ENCODE data around the gene ENPP1.

Gene ENPP1

GRCh38 chr6:131768964-131769363 is 38.9 kb upstream of the ENPP1 start:
- TF ChIP-seq CTCF (IDR thresholded peaks at IDR 0.05; ENCODE audit: insufficient read depth, low read length, poor library complexity, severe bottlenecking) = no peak
- Histone ChIP-seq H3K36me3 (ENCODE audit: control insufficient read depth, insufficient read depth, low read length) (no peaks in the 10 kb centered on the region), H3K4me3 (replicated peaks; ENCODE audit: low read depth, low read length) (no peak overlapping the region), H3K27me3 (replicated peaks; ENCODE audit: control insufficient read depth, insufficient read depth, low read length) (no peaks in the 10 kb centered on the region; the same call in none of the 2 replicates)
- DNase-seq (ENCODE audit: extremely low read depth, insufficient read length) = no peak

- H3K4me3 ChIP-seq (replicated peaks; ENCODE audit: low read depth, low read length) = no peak overlapping the region
- no peaks in the 10 kb centered on the region for H3K36me3 ChIP-seq (ENCODE audit: control insufficient read depth, insufficient read depth, low read length)
- no peak for DNase-seq (ENCODE audit: extremely low read depth, insufficient read length)
- H3K27me3 ChIP-seq (replicated peaks; ENCODE audit: control insufficient read depth, insufficient read depth, low read length) = no peaks in the 10 kb centered on the region; the same call in none of the 2 replicates
- no peak for TF ChIP-seq CTCF (IDR thresholded peaks at IDR 0.05; ENCODE audit: insufficient read depth, low read length, poor library complexity, severe bottlenecking)
Measured at GRCh38 chr6:131769385-131770141, 38.3 kb upstream of the ENPP1 start.

GRCh38 chr6:131770776-131771175 is 37.0 kb upstream of the ENPP1 start:
- H3K4me3 ChIP-seq (replicated peaks; ENCODE audit: low read depth, low read length) = no peak overlapping the region
- H3K36me3 ChIP-seq (ENCODE audit: control insufficient read depth, insufficient read depth, low read length) = no peaks in the 10 kb centered on the region
- H3K27me3 ChIP-seq (replicated peaks; ENCODE audit: control insufficient read depth, insufficient read depth, low read length) = no peaks in the 10 kb centered on the region; the same call in none of the 2 replicates
- DNase-seq (ENCODE audit: extremely low read depth, insufficient read length) = no peak
- TF ChIP-seq CTCF (IDR thresholded peaks at IDR 0.05; ENCODE audit: insufficient read depth, low read length, poor library complexity, severe bottlenecking) = no peak

DNA sequence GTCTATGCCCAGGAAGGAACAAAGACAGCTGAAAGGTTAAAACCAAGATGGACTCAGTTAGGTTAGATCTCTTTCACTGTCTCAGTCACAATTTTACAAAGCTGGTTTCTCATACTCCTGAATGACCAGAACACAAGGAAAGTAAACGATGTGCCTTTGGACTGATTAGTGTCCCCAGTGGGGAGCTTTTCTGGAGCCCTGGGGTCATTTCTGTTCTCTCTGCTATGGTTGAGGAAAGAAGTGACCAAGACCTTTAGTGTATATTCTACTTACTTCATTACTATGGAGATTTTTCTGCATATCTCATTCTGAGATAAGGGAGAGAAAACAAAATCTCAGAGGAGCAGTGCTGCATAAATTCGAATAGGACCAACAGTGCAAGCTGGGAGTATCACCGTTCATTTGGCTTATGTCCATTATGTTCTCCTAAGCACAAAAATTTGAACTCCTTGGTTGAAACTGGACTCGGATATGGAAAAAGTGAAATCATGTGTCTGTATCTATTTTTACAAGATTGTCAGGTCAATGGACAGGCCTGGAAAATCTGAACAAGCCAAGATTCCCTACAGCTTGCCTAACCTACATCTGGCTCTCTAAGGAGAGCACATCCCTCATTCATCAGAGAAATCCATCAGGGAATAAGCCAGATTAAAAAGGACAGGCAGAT is 34.4 kb upstream of the ENPP1 start:
- DNase-seq (ENCODE audit: extremely low read depth, insufficient read length) = no peak
- no peaks in the 10 kb centered on the region for H3K36me3 ChIP-seq (ENCODE audit: control insufficient read depth, insufficient read depth, low read length)
- no peak overlapping the region for H3K4me3 ChIP-seq (replicated peaks; ENCODE audit: low read depth, low read length)
- TF ChIP-seq CTCF (IDR thresholded peaks at IDR 0.05; ENCODE audit: insufficient read depth, low read length, poor library complexity, severe bottlenecking) = no peak
- no peaks in the 10 kb centered on the region; the same call in none of the 2 replicates for H3K27me3 ChIP-seq (replicated peaks; ENCODE audit: control insufficient read depth, insufficient read depth, low read length)

- no peak for TF ChIP-seq CTCF (IDR thresholded peaks at IDR 0.05; ENCODE audit: insufficient read depth, low read length, poor library complexity, severe bottlenecking)
- no peak for DNase-seq (ENCODE audit: extremely low read depth, insufficient read length)
- Histone ChIP-seq H3K27me3 (replicated peaks; ENCODE audit: control insufficient read depth, insufficient read depth, low read length) (no peaks in the 10 kb centered on the region; the same call in 1 of the 2 replicates), H3K4me3 (replicated peaks; ENCODE audit: low read depth, low read length) (no peak overlapping the region), H3K36me3 (ENCODE audit: control insufficient read depth, insufficient read depth, low read length) (no peaks in the 10 kb centered on the region)
Measured at GRCh38 chr6:131775886-131776285, 31.9 kb upstream of the ENPP1 start.
